GM21390 (cell line): Measurements from ENCODE around the gene PTGFRN.

Source experiments
- ATAC-seq: cut with Tn5 transposase; IDR thresholded peaks from one replicate; pipeline ENCODE4 v1.9.1; 2021; ENCODE audit not compliant: unreplicated experiment

PTGFRN gene

DNA sequence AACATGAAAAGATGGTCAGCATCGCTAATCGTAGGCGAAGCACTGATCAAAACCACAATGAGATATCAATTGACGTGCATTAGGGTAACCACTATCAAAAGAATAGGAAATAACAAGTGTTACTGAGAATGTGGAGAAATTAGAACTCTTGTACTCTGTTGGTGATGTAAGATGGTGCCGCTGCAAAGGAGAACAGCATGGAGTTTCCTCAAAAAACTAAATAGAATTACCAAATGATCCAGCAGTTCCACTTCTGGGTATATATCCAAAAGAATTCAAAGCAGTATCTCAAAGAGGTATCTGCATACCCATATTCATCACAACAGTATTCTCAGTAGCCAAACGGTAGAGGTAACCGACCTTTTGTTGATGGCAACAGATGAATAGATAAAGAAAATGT is 83.6 kb downstream of the PTGFRN start:
- no peak for ATAC-seq

DNA sequence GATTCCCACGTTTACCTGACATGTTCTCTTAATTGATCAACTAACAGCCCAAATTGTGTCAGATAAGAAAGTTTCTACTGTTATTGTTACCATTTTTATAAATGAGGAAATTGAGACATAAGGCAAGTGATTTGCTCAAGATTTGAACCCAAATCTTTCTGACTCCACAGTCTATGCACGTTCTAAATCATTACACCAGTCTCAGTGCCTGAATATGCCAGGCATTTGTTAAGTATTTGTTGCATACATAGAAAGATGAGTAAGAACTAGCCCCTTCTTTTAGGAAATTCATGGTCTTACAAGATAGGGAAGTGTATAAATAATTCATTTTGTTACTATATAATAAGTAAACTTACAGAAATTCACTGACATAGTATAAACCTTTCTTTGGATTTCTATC is 84.7 kb downstream of the PTGFRN start:
- ATAC-seq, result no peak

DNA sequence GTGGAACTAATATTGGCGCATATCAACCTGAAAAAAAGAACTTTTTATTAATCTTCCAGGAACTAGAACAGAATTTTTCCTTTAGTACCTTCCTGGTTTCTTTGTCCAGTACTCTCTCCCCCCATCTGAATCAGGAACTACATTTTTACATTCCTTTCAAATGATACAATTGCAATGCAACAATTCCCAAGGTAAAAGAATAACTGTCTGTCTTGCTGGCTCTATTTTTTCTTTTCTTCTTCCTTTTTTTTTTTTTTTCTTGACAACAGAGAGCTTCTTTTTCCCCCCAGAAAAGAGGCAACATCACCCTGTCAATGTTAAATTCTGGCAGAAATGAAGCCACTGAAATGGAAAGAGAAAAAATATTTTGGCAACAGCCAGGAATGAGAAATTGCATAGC is 87.3 kb downstream of the PTGFRN start:
- no peak for ATAC-seq

- ATAC-seq, result no peak
Measured at GRCh38 chr1:116997636-116998035, 87.9 kb downstream of the PTGFRN start.

DNA sequence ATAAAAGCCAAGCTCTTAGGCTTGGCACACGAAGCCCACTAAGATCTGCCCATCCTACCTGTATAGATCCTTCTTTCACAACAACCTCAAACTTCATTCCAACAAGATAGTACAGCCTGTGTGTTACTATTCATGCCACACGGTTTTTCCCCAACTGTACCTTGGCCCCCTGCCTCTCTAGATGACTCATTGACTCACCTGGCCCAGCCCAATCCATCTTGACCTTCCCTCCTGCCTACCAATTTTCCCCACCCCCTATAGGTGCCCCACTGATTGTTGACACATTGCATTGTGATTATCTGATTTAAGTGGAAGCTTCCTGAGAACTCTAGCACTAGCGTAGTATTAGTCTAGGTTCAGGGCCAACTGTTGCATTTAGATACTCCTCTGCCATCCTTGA is 89.9 kb downstream of the PTGFRN start:
- ATAC-seq, result no peak

DNA sequence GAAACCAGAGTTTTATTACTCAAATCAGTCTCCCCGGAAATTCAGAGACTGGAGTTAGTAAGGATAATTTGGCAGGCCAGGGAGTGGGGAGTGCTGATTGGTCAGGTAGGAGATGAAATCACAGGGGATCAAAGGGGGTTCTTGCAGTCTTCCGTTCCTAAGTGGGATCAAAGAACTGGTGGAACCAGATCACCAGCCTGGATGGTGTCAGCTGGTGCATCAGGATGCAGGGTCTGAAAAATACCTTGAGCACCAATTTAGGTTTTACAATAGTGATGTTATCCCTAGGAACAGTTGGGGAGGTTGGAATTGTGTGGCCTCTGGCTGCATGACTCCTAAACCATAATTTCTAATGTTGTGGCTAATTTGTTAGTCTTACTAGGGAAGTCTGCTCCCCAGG is 90.4 kb downstream of the PTGFRN start:
- no peak for ATAC-seq

- peak; percentile 98 for ATAC-seq
Measured at GRCh38 chr1:117001254-117001927, 91.7 kb downstream of the PTGFRN start, which contains the start of gene CD101. Gene CD101, plus strand, starts transcription at chr1:117001760. Its CDS starts 58 bp downstream, at chr1:117001818.

GRCh38 chr1:117003223-117003875 is 93.6 kb downstream of the PTGFRN start:
- no peak for ATAC-seq

- no peak for ATAC-seq
Measured at GRCh38 chr1:117007719-117008013, 98.0 kb downstream of the PTGFRN start.

DNA sequence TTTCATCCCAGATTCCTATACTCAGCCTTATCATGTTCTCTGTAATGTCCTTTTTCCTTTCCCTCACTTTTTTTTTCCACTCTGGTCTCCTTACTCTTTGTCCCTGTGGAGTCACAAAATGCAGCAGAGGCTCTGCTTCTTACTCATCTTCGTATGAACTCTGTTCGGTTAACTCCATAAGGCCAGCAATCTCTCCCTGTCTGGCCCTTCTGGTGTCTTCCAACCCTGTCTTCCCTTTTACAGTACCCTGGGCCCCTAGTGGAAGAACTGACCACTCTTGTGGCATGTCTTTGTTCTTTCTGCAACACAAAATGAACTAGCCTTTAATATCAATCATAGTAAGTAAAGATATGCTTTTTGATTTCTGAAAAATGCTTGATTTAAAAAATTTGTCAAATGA is 98.9 kb downstream of the PTGFRN start:
- no peak for ATAC-seq

DNA sequence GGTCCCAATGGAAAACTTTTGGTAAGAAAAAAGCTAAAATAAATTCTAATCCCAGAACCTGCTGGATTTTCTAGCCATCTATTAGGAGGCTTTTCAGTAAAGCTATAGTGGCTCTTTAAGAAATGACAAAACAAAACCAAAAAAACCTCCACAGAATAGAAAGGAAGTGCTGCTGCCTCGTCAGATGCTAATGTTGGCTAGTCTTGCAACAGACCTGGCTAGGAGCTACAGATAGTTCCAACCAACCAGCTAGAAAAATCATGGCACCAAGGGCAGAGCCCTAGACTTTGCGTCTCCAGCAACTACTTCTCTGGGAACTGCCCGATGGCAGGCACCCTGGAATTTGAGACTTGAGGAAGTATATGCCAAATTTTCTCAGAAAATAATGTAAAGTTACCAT is 99.4 kb downstream of the PTGFRN start:
- ATAC-seq, result no peak

DNA sequence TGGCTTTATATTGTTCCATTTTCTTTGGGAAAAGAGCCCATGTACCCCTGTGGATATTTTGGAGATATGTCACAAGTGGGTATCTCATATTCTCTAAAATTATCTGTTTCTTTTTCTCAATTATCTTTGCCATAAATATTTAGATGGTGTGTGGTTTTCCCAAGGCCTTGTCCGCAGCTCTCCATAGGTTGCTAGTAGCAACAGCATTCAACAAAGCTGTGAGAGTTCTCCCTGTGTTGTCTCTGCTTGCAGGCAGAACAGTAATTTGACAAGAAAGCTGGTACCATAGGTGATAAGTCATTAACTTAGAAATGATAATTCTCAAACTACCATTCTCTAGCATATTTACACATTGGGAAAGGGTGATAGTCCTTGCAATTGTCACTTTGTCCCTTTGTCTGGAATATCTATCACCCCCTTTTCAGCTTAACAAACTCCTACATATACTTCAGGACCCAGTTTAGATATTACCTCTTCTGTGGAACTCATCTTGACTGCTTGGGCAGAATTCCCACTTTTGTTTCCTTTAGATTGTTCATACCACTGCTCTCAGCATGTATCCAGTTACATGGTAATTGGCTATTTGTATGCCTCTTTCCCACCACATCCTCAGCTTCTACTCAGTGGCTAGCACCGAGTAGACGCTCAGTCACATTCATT is 100.7 kb downstream of the PTGFRN start:
- no peak for ATAC-seq

DNA sequence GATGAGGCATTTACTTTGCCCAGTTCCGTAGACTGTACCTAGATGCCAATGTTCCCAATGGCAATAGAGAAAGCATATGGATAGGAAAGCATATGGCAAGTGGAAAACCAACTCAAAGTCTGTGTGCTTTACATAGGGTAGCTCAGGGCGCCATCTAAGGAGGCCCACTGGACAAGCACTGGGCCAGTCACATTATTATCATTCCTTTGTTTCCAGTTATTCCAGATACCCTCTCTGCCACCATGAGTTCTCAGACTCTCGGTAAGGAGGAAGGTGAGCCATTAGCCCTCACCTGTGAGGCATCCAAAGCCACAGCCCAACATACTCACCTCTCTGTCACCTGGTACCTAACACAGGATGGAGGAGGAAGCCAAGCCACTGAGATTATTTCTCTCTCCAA is 101.6 kb downstream of the PTGFRN start:
- ATAC-seq, result no peak

- ATAC-seq, result no peak
Measured at GRCh38 chr1:117013309-117013858, 103.7 kb downstream of the PTGFRN start.

DNA sequence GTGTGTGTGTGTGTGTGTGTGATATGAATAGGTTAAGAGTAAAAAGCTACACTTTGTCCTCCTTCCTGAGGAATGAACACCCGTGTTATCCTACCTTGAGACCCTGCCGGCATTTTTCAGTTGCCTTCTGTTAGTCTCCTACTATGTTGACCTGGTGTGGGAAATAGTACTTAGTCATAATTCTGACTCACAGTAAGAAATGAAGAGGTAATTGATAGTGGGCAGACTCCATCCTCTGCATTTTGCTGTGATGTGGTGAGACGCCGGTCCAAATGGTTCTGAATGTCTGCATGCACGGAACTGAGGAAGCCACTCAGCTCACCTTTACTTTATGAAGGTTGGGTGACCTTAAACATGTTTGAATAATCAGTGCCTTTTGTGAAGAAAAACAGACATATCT is 104.5 kb downstream of the PTGFRN start:
- ATAC-seq, result no peak

DNA sequence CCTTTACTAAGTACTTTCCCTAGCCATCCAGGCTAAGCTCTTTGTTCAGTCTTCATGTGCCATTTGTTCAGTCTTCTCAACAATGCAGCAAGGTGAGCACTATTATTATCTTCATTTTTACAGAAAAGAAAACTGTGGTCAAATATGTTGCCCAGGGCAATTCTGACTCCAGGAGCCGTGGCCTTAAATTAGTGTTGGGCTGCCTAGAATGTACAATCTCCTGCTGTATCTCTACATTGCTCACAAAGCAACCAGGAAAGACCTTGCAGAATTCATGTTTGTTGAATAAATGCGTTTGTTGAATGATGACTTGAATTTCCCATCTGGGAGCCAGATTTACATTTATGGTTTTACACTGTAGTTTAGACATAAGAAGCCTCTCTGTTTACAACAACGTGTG is 106.0 kb downstream of the PTGFRN start:
- ATAC-seq, result no peak

DNA sequence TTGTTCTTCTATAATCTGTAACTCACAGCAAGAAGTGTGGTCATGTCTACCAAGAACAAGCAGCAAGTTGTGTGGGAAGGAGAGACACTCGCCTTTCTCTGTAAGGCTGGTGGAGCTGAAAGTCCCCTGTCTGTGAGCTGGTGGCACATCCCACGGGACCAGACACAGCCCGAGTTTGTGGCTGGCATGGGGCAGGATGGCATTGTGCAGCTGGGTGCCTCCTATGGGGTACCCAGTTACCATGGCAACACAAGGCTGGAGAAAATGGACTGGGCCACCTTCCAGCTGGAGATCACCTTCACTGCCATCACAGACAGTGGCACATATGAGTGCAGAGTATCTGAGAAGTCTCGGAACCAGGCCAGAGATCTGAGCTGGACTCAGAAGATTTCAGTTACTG is 107.3 kb downstream of the PTGFRN start:
- no peak for ATAC-seq

DNA sequence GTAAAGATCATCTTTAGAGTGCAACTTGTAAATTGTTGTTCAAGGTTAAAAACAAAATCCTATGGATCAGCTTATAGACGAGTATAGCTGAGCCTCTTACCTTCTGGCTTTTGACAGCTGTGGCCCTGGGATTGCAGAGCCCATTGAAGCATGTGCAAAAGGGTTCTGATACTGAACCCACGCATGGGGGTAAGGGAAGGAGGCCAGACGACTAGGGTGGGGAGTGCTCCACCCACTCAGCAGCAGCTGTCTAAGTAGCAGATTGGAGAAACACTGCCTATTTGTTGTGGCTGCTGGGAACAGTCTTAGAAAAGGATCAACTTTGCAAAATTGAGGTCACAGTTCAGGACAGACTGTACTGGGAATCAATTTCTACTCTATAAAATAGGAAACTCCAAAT is 107.9 kb downstream of the PTGFRN start:
- no peak for ATAC-seq

- ATAC-seq, result no peak
Measured at GRCh38 chr1:117020526-117021156, 110.9 kb downstream of the PTGFRN start.

DNA sequence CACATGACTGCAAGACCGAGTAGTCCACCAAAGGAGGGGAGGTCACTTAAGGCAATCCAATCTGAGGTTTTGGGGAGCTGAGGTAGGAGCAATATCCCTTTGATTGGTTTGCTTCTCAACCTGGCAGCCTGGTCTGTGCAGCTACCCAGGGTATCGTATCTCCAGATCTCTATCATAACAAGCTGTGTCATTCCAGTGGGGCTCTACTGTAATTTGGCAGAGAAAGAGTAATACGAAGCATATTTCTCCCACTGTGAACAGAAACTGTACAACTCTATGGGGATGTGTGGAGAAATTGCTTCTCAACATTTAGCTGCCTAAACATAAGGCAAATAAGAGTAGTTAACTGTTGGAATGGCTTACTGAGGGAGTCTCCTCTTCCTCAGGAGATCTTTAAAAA is 112.4 kb downstream of the PTGFRN start:
- ATAC-seq, result no peak

GRCh38 chr1:117025568-117025967 is 115.9 kb downstream of the PTGFRN start:
- no peak for ATAC-seq

DNA sequence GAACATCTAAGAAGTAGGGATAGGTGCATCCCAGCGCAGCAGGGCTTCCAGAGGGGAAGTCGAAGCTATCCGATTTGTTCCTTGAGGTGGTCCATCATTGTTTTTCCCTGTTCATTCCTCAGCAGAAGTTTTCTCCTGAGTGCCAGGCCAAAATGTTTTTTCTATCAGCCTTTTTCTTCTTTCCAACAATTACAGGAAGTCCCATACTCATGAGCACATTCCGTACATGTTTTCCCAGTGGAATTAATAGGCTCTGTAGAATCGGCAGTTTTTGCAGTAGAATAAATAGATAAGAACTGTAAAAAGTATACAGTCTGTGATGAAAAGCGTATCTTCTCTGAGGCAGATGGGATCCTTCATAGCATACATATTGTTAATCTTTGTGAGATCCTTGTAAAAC is 116.6 kb downstream of the PTGFRN start:
- ATAC-seq, result no peak
